ENCODE results near the gene RFTN1.
"Not testable (repeated sequence)": the region's sequence is repeated elsewhere in the genome, so short reads cannot be mapped to it uniquely, and the experiment has no call there.

RFTN1 gene

DNA sequence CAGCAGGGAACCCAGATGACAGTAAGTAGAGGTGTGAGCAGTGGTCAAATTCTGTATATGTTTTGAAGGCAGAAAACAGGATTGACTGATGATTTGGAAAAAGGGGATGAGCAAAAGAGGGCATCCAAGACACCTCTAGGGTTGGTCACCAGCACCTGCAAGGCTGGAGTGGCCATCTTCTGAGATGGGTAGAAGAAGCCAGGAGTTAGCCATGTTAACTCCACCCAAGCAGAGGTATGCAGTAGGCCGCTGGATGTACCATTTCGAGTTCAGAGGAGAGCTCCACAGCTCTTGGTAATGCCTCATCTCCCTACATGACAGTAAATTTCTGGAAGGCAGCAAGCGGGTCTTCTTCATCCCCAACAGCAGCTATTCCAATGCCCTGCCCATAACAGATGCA is 7.0 kb downstream of the RFTN1 start:
- DNase-seq, result no peak

DNA sequence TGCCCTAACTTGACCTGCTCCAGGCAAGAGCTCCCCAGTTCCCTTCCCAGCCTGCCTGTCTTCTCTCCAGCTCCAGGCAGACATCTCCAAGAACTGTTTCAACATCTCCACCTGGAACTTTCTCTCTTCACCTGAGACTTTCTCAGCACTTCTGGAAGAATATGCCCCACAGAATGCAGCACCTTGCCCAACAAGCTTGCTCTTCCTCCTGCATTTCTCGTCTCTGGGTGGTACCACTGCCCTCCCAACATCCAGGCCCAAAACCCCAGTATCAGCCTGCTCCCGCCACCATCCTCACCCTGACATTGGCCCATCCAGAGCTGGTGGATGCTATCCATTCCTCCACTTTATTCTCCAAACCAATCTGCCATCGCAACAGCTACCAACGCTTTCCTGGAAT is 8.8 kb downstream of the RFTN1 start:
- no peak for DNase-seq

DNA sequence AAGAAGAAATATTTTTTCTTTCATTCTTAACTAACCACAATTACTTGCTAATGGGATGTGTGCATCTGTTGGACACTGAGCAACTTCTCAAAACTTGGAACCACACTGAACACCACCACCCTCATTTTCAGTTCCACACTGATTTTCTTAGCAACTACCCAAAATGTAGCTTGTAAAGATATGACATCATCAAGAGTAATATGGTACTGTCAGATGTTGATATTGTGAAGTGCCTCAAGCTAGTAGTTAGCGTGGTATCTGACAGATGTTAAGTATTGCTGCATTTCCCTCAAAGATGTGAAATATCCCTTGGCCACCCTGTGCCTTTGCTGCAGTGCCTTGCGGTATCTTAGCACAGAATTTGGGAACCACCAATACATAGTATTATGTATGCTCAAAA is 9.3 kb downstream of the RFTN1 start:
- no peak for DNase-seq

- DNase-seq, result no peak
These were observed 10.2 kb downstream of the RFTN1 start for GRCh38 chr3:16503191-16503776.

DNA sequence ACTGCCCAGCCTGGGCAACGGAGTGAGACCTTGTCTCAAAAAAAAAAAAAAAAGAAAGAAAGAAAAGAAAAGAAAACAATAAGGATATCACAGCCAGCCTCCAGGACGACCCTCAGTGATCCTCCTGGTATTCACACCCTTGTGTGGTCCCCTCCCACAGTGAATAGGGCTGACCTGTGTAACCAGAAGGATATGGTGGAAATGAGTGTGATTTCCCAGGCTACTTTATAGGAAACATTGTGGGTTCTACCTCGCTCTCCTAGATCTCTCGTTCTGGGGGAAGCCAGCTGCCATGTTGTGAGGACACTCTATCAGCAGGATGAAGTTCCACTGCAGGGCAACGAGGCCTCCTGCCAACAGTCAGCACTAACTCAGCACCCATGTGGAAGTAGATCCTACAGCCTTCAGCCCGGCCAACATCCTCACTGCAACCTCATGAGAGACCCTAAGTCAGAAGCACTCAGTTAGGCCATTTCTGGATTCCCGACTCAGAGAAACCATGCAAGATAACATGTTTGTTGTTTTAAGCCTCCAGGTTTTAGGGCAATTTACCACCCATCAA is 11.1 kb downstream of the RFTN1 start:
- no peak for DNase-seq

DNA sequence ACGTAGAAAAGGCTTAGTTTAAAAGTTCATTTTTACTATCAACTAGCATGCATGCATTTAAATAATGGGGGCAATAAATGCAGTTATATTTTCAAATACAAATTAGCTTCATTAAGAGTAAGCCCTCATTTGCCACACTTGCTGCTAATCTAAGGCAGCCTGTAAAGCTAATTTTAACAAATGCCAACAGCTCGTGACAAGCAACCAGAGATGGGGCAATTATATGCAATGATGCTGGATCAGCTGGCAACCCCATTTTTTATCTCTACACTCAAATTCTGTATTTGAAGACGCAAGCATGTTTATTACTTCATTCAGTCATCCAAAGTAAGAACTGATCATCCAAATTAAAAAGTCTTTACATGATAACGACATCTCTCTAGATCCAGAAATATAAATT is 12.1 kb downstream of the RFTN1 start:
- no peak for DNase-seq

- no peak for DNase-seq
These were observed 12.6 kb downstream of the RFTN1 start for GRCh38 chr3:16500911-16501310.

DNA sequence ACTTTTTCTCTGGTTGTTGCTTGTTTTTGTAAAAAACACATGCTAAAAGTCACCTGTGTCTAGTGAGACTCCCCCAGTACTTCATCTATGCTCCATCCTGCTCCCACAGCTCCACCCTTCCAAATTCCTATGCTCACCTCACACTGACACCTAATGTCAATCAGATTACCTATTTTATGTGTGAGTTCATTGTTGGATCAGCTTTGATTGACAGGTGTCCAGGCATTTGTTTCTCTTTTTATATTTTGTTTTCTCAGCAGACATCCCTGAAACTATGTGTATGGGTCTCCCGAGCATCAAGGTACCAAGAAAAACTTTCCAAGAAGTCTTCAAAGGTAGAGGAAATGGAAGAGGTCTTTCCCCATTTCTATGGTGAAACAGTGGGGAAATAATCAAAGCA is 13.4 kb downstream of the RFTN1 start:
- no peak for DNase-seq

- no peak for DNase-seq
These were observed 14.1 kb downstream of the RFTN1 start for GRCh38 chr3:16499351-16499750.

GRCh38 chr3:16498130-16498890 is 15.2 kb downstream of the RFTN1 start:
- no peak for DNase-seq

- no peak for DNase-seq
These were observed 16.9 kb downstream of the RFTN1 start for GRCh38 chr3:16496408-16497222.

DNA sequence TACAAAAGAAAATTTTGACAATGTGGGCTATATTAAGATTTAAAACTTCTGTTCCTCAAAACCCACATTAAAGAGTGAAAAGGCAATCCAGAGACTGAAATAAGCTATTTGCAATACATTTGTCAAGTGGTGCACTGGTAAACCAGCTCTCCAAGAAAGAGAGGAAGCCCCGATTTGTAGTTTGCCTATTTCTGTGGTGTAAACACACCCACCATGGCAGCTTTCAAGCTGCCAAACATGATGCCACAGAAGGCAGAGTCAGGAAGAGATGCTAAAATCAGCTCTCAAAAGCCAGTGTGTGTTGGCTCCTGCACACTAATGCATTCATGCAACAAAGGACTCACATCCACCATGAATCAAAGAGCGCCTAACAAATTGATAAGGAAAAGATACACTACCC is 17.5 kb downstream of the RFTN1 start:
- no peak for DNase-seq

- DNase-seq, result no peak
These were observed 18.6 kb downstream of the RFTN1 start for GRCh38 chr3:16494814-16495431.

DNA sequence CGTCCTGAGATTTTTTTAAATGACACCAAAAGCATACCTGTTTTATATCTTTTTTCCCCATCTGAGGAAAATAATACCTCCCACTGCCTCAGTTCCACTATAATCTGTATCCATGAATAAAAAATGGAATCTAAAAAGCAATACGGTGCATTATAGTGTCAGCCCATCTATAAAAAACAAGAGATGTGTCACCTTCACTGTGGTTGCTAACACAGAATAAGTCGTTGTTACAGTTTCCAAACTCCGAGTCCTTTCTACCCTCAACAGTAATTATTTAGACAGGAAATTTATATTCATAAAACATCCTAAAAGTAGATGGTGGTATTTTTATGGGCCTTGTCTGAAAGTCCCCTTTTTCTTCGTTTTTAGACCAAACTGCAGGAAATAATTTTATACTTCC is 19.4 kb downstream of the RFTN1 start:
- DNase-seq, result no peak

- DNase-seq, result no peak
These were observed 23.4 kb downstream of the RFTN1 start for GRCh38 chr3:16490062-16490619.

GRCh38 chr3:16489326-16490061 is 24.0 kb downstream of the RFTN1 start:
- DNase-seq, result not testable (repeated sequence)

- DNase-seq, result no peak
These were observed 24.9 kb downstream of the RFTN1 start for GRCh38 chr3:16488637-16489036.

DNA sequence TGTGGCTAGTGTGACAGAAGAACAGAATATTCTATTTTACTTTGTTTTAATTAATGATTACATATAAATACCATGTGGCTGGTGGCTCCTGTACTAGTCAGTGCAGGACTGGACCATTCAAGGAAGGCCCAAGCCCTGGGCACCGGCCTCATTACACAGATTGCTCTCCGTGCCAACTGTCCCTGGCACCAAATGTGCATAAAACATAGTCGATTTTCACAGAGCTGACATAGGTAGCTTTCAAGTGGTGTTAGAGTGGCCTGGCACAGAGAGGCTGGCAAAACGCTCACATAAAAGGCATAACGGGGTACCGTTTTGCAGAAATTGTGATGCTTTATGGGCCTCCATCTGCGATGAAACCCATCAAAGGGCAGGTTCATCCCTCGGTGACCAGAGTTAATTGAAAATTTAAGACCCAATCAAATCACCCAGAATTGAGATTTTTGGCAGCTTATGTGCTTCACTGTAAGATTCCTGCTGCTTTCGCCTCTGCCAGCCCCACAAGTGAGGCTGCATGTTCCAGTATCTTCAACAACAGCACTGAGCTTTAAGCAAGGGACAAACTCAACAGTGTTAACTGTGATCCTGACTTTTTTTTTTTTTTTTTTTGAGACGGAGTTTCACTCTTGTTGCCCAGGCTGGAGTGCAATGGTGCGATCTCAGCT is 25.9 kb downstream of the RFTN1 start:
- no peak for DNase-seq

- no peak for DNase-seq
These were observed 26.5 kb downstream of the RFTN1 start for GRCh38 chr3:16486951-16487480.

- no peak for DNase-seq
These were observed 27.3 kb downstream of the RFTN1 start for GRCh38 chr3:16486201-16486600.

- no peak for DNase-seq
These were observed 28.0 kb downstream of the RFTN1 start for GRCh38 chr3:16485395-16485992.
